Measurements from ENCODE around the gene LCE1F.

LCE1F gene

GRCh38 chr1:152774875-152775274 lies at the start of gene LCE1F:
Gene LCE1F (plus strand): TSS chr1:152775140. CDS start chr1:152776372, 1,232 bp downstream.
- no peak for DNase-seq

GRCh38 chr1:152725261-152725660 lies 49.7 kb upstream of the LCE1F start:
- DNase-seq = no peak

GRCh38 chr1:152728986-152729385 lies 46.0 kb upstream of the LCE1F start:
- DNase-seq = no peak

- DNase-seq = no peak
These were observed 39.3 kb upstream of the LCE1F start for GRCh38 chr1:152735648-152736047.

- no peak for DNase-seq
These were observed 36.9 kb upstream of the LCE1F start for GRCh38 chr1:152737997-152738396.

- DNase-seq = no peak
These were observed 35.1 kb upstream of the LCE1F start for GRCh38 chr1:152739841-152740240.

- no peak for DNase-seq
These were observed 33.3 kb upstream of the LCE1F start for GRCh38 chr1:152741656-152742055.

- no peak for DNase-seq
These were observed 31.4 kb upstream of the LCE1F start for GRCh38 chr1:152743371-152744145.

GRCh38 chr1:152745289-152745704 lies 29.6 kb upstream of the LCE1F start:
- no peak for DNase-seq

GRCh38 chr1:152745765-152746444 lies 29.0 kb upstream of the LCE1F start:
- no peak for DNase-seq

- no peak for DNase-seq
These were observed 27.1 kb upstream of the LCE1F start for GRCh38 chr1:152747831-152748230.

GRCh38 chr1:152752225-152752624 lies 22.7 kb upstream of the LCE1F start:
- no peak for DNase-seq

GRCh38 chr1:152753586-152753985 lies 21.4 kb upstream of the LCE1F start:
- DNase-seq = no peak

GRCh38 chr1:152756872-152757271 lies 18.1 kb upstream of the LCE1F start:
- no peak for DNase-seq

GRCh38 chr1:152757747-152758146 lies 17.2 kb upstream of the LCE1F start, which contains the start of gene KPRP:
Gene KPRP (plus strand): TSS chr1:152758025. CDS start chr1:152759589, 1,564 bp downstream.
- DNase-seq = no peak

- DNase-seq = no peak
These were observed 16.3 kb upstream of the LCE1F start for GRCh38 chr1:152758636-152759035.

- no peak for DNase-seq
These were observed 15.3 kb upstream of the LCE1F start for GRCh38 chr1:152759453-152760173.

- DNase-seq = no peak
These were observed 14.3 kb upstream of the LCE1F start for GRCh38 chr1:152760551-152761190.

- DNase-seq = no peak
These were observed 13.2 kb upstream of the LCE1F start for GRCh38 chr1:152761609-152762213.

GRCh38 chr1:152768847-152769533 lies 6.0 kb upstream of the LCE1F start:
- no peak for DNase-seq

GRCh38 chr1:152770411-152770810 lies 4.5 kb upstream of the LCE1F start:
- no peak for DNase-seq

GRCh38 chr1:152776361-152776760 lies 1.4 kb downstream of the LCE1F start:
- DNase-seq = no peak

Data from KG1 (cell line).